Activated naive CD8-positive, alpha-beta T cell (primary cell): Measurements from ENCODE around the gene ZSCAN5B.

ENCODE experiments used
- H3K27ac Mint-ChIP-seq: one replicate; pipeline ENCODE4 v1.8.0; 2021; ENCODE audit warnings: mixed read lengths
- H3K27me3 Mint-ChIP-seq: one replicate; pipeline ENCODE4 v1.8.0; 2021; ENCODE audit warnings: mixed read lengths
- H3K36me3 Mint-ChIP-seq: one replicate; pipeline ENCODE4 v1.8.0; 2021; ENCODE audit warnings: mixed read lengths
- H3K4me1 Mint-ChIP-seq: one replicate; pipeline ENCODE4 v1.8.0; 2021; ENCODE audit warnings: low read depth, mixed read lengths
- H3K4me3 Mint-ChIP-seq: one replicate; pipeline ENCODE4 v1.8.0; 2021; ENCODE audit warnings: mild to moderate bottlenecking, mixed read lengths
- H3K9me3 Mint-ChIP-seq: one replicate; pipeline ENCODE4 v1.8.0; 2021; ENCODE audit warnings: low read depth, mixed read lengths

ZSCAN5B gene

GRCh38 chr19:56144376-56144775 lies 53.2 kb downstream of the ZSCAN5B start:
- H3K36me3 Mint-ChIP-seq = peaks cover 3% of the 10 kb centered on the region
- peaks cover 34% of the 10 kb centered on the region for H3K4me1 Mint-ChIP-seq
- H3K27ac Mint-ChIP-seq = no peak overlapping the region
- H3K4me3 Mint-ChIP-seq = no peak overlapping the region
- H3K9me3 Mint-ChIP-seq = no peaks in the 10 kb centered on the region
- H3K27me3 Mint-ChIP-seq = no peaks in the 10 kb centered on the region

GRCh38 chr19:56142897-56143434 lies 54.6 kb downstream of the ZSCAN5B start:
- Mint-ChIP-seq H3K9me3 (no peaks in the 10 kb centered on the region), H3K4me3 (peak overlapping the region; percentile 88), H3K36me3 (peaks cover 1% of the 10 kb centered on the region), H3K4me1 (peaks cover 34% of the 10 kb centered on the region), H3K27me3 (no peaks in the 10 kb centered on the region), H3K27ac (no peak overlapping the region)

GRCh38 chr19:56142087-56142787 lies 55.3 kb downstream of the ZSCAN5B start:
- Mint-ChIP-seq H3K36me3 (no peaks in the 10 kb centered on the region), H3K27me3 (no peaks in the 10 kb centered on the region), H3K27ac (peak overlapping the region; percentile 80), H3K4me3 (peak overlapping the region; percentile 88), H3K4me1 (peaks cover 34% of the 10 kb centered on the region), H3K9me3 (no peaks in the 10 kb centered on the region)

- Mint-ChIP-seq H3K9me3 (no peaks in the 10 kb centered on the region), H3K36me3 (no peaks in the 10 kb centered on the region), H3K4me3 (peak overlapping the region; percentile 89), H3K27me3 (no peaks in the 10 kb centered on the region), H3K4me1 (peaks cover 34% of the 10 kb centered on the region), H3K27ac (peak overlapping the region; percentile 80)
Measured at GRCh38 chr19:56141417-56141993, 56.1 kb downstream of the ZSCAN5B start.

GRCh38 chr19:56140583-56141416 lies 56.8 kb downstream of the ZSCAN5B start, which contains the start of gene ZNF444:
Gene ZNF444 (plus strand): TSS chr19:56141287. CDS start chr19:56146912, 5,625 bp downstream.
- no peaks in the 10 kb centered on the region for H3K9me3 Mint-ChIP-seq
- H3K36me3 Mint-ChIP-seq = no peaks in the 10 kb centered on the region
- no peaks in the 10 kb centered on the region for H3K27me3 Mint-ChIP-seq
- peak within 1 kb of the TSS; percentile 89 for H3K4me3 Mint-ChIP-seq
- H3K4me1 Mint-ChIP-seq = peaks cover 34% of the 10 kb centered on the region
- peak within 1 kb of the TSS; percentile 90 for H3K27ac Mint-ChIP-seq

- Mint-ChIP-seq H3K9me3 (no peaks in the 10 kb centered on the region), H3K27me3 (no peaks in the 10 kb centered on the region)
Measured at GRCh38 chr19:56139847-56140582, 57.6 kb downstream of the ZSCAN5B start.

More at GRCh38 chr19:56139847-56140582, 57.6 kb downstream of the ZSCAN5B start:
- Mint-ChIP-seq H3K27ac (peak overlapping the region; percentile 90), H3K4me3 (peak overlapping the region; percentile 89), H3K4me1 (peaks cover 34% of the 10 kb centered on the region), H3K36me3 (no peaks in the 10 kb centered on the region)
